Erythroblast (primary cell): ENCODE results near the gene CPED1.
"Not testable (repeated sequence)": the region's sequence is repeated elsewhere in the genome, so short reads cannot be mapped to it uniquely, and the experiment has no call there.

ENCODE experiments used
- DNase-seq, 2 experiments: peaks; one replicate each; lab custom pipeline; 2025; lab: John Stamatoyannopoulos, UW
- GATA1 ChIP-seq: IDR thresholded peaks from 2 replicates; pipeline ENCODE4 v1.6.1; 2011; ENCODE audit warnings: low read depth, mild to moderate bottlenecking, control low read depth, low read length, moderate library complexity
- POLR2A ChIP-seq: IDR thresholded peaks from 2 replicates; pipeline ENCODE4 v1.6.1; 2011; ENCODE audit warnings: mild to moderate bottlenecking, low read length

Gene CPED1

GRCh38 chr7:121286742-121287734, 298.5 kb downstream of the CPED1 start:
- peak in 1 of 2 experiments; percentile 21 for DNase-seq
- no peak for TF ChIP-seq GATA1
- TF ChIP-seq POLR2A, result no peak

GRCh38 chr7:121288894-121289293, 300.4 kb downstream of the CPED1 start:
- TF ChIP-seq POLR2A, result no peak
- no peak for TF ChIP-seq GATA1
- no peak for DNase-seq

GRCh38 chr7:121289930-121290329, 301.4 kb downstream of the CPED1 start:
- DNase-seq, result not testable (repeated sequence)

- TF ChIP-seq POLR2A (no peak), GATA1 (no peak)
- no peak for DNase-seq
These were observed 306.0 kb downstream of the CPED1 start for GRCh38 chr7:121294448-121294992.

GRCh38 chr7:121297843-121298242, 309.3 kb downstream of the CPED1 start:
- DNase-seq, result peak in 1 of 2 experiments; percentile 20
- no peak for TF ChIP-seq POLR2A

- no peak for TF ChIP-seq POLR2A
- DNase-seq, result no peak
These were observed 310.3 kb downstream of the CPED1 start for GRCh38 chr7:121298831-121299239.

- no peak for DNase-seq
- TF ChIP-seq GATA1 (no peak), POLR2A (no peak)
These were observed 312.3 kb downstream of the CPED1 start for GRCh38 chr7:121300685-121301420.

- no peak for DNase-seq
- TF ChIP-seq POLR2A (no peak), GATA1 (no peak)
These were observed 313.1 kb downstream of the CPED1 start for GRCh38 chr7:121301446-121302213.

GRCh38 chr7:121302214-121302745, 313.8 kb downstream of the CPED1 start:
- no peak for TF ChIP-seq GATA1
- no peak for TF ChIP-seq POLR2A
- DNase-seq, result no peak

- TF ChIP-seq GATA1, result no peak
- peak in 1 of 2 experiments; percentile 20 for DNase-seq
These were observed 315.1 kb downstream of the CPED1 start for GRCh38 chr7:121303422-121304101.

GRCh38 chr7:121304102-121304658, 315.7 kb downstream of the CPED1 start:
- TF ChIP-seq POLR2A, result no peak
- no peak for TF ChIP-seq GATA1
- no peak for DNase-seq

GRCh38 chr7:121305109-121305508, 316.6 kb downstream of the CPED1 start:
- TF ChIP-seq GATA1 (no peak), POLR2A (no peak)
- DNase-seq, result no peak
